Osteoblast (primary cell): Measurements from ENCODE around the gene HYAL3. TPM values are rescaled to one million over a fixed set of nuclear protein-coding genes. Genes with fewer than 3 reads are reported as not detected.

Source experiments
- DNase-seq: peaks from one replicate; pipeline ENCODE4 v3.0.0; 2011; ENCODE audit warnings: low spot score, mixed read lengths; ENCODE audit not compliant: insufficient read length; ENCODE audit errors: missing footprints
- H2AFZ ChIP-seq: 2 replicates; pipeline ENCODE4 v1.6.0; 2011; ENCODE audit warnings: mild to moderate bottlenecking, low read length
- H3K27ac ChIP-seq: 2 replicates; pipeline ENCODE4 v1.5.1; 2011; ENCODE audit warnings: mild to moderate bottlenecking, low read depth, low read length, moderate library complexity
- H3K27me3 ChIP-seq: 2 replicates; pipeline ENCODE4 v1.6.0; 2012; ENCODE audit warnings: mild to moderate bottlenecking, control low read depth, inconsistent platforms, low read length, moderate library complexity; ENCODE audit not compliant: insufficient read depth
- H3K36me3 ChIP-seq: 2 replicates; pipeline ENCODE4 v1.5.1; 2011; ENCODE audit warnings: mild to moderate bottlenecking, low read length, control low read depth, moderate library complexity; ENCODE audit not compliant: insufficient read depth
- H3K4me1 ChIP-seq: 2 replicates; pipeline ENCODE4 v1.5.1; 2011; ENCODE audit warnings: mild to moderate bottlenecking, low read length, control low read depth, moderate library complexity; ENCODE audit not compliant: insufficient read depth
- H3K4me2 ChIP-seq: 2 replicates; pipeline ENCODE4 v1.6.0; 2011; ENCODE audit warnings: mild to moderate bottlenecking, low read length; ENCODE audit not compliant: insufficient read depth
- H3K4me3 ChIP-seq: fragments of 200-600 bp; sonication (generic); 3 replicates; pipeline ENCODE4 v1.5.1; 2012; ENCODE audit warnings: mild to moderate bottlenecking, low read length, inconsistent platforms; ENCODE audit not compliant: insufficient read depth
- H3K79me2 ChIP-seq: 2 replicates; pipeline ENCODE4 v1.6.0; 2012; ENCODE audit warnings: mild to moderate bottlenecking, low read length, control low read depth, inconsistent platforms; ENCODE audit not compliant: insufficient read depth
- H3K9me3 ChIP-seq: 2 replicates; pipeline ENCODE4 v1.5.1; 2011; ENCODE audit warnings: low read depth, low read length, control low read depth
- H4K20me1 ChIP-seq: 2 replicates; pipeline ENCODE4 v1.6.0; 2012; ENCODE audit warnings: mild to moderate bottlenecking, low read length, control low read depth; ENCODE audit not compliant: insufficient read depth
- CTCF ChIP-seq: IDR thresholded peaks from 2 replicates; pipeline ENCODE4 v1.5.1; 2011; ENCODE audit warnings: mild to moderate bottlenecking, low read depth, low read length, moderate library complexity; ENCODE audit errors: extremely low read depth
- total RNA-seq: library from RNA; depleted of rRNA; stranded (reverse); fragments of >200 nt; gene quantifications from 2 replicates; pipeline ENCODE4 v1.2.3, GENCODE V29; 2012

The HYAL3 gene
- total RNA-seq, 1 donor = 1.8 TPM

- H3K79me2 ChIP-seq = no peaks in the 10 kb centered on the region
- H3K4me3 ChIP-seq = peak overlapping the region; percentile 59
- DNase-seq = peak; percentile 97
- H3K27ac ChIP-seq = peak overlapping the region; percentile 10
- no peak for TF ChIP-seq CTCF
- H3K4me1 ChIP-seq = peaks cover 36% of the 10 kb centered on the region
- no peaks in the 10 kb centered on the region for H3K27me3 ChIP-seq
- no peaks in the 10 kb centered on the region for H4K20me1 ChIP-seq
- no peak overlapping the region for H2AFZ ChIP-seq
- no peaks in the 10 kb centered on the region for H3K9me3 ChIP-seq
- peak overlapping the region; percentile 67 for H3K4me2 ChIP-seq
- H3K36me3 ChIP-seq = no peaks in the 10 kb centered on the region
Measured at GRCh38 chr3:50269977-50270413, 29.2 kb downstream of the HYAL3 start.

DNA sequence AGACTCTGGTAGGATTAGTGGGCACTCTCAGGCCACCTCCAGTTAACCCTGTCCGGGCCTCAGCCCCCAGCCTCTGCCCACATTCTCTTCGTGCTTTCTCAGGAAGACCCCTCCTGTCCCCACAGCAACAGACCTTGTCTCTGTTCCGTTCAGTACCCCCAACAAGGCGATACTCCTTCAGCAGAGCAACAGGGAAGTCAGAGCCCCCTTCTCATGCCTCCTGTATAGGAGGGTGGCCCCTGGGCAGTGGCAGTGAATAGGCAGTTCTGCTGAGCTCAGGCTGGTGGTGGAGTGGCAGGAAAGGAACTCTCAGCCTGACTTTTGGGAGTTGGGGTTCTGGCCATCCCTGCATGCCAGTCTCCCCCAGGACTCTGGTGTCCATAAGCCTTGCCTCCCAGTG, 29.7 kb downstream of the HYAL3 start:
- Histone ChIP-seq H3K4me1 (peaks cover 37% of the 10 kb centered on the region), H3K9me3 (no peaks in the 10 kb centered on the region), H2AFZ (no peak overlapping the region), H4K20me1 (no peaks in the 10 kb centered on the region), H3K27ac (peak overlapping the region; percentile 2), H3K27me3 (no peaks in the 10 kb centered on the region), H3K4me3 (peak overlapping the region; percentile 59), H3K4me2 (peak overlapping the region; percentile 67), H3K36me3 (no peaks in the 10 kb centered on the region), H3K79me2 (no peaks in the 10 kb centered on the region)
- no peak for TF ChIP-seq CTCF
- no peak for DNase-seq

- TF ChIP-seq CTCF = no peak
- H3K4me1 ChIP-seq = peaks cover 43% of the 10 kb centered on the region
- H3K4me2 ChIP-seq = peak within 1 kb of the TSS; percentile 67
- H3K79me2 ChIP-seq = no peaks in the 10 kb centered on the region
- peak; percentile 97 for DNase-seq
- H3K27ac ChIP-seq = peak within 1 kb of the TSS; percentile 2
- H2AFZ ChIP-seq = no peak within 1 kb of the TSS
- H3K4me3 ChIP-seq = peak within 1 kb of the TSS; percentile 59
- no peaks in the 10 kb centered on the region for H3K27me3 ChIP-seq
- H4K20me1 ChIP-seq = no peaks in the 10 kb centered on the region
- no peaks in the 10 kb centered on the region for H3K9me3 ChIP-seq
- no peaks in the 10 kb centered on the region for H3K36me3 ChIP-seq
Measured at GRCh38 chr3:50268703-50269451, 30.3 kb downstream of the HYAL3 start, which contains the start of gene SEMA3B. Gene SEMA3B (plus strand): TSS chr3:50269147. CDS start chr3:50269241, 94 bp downstream.

DNA sequence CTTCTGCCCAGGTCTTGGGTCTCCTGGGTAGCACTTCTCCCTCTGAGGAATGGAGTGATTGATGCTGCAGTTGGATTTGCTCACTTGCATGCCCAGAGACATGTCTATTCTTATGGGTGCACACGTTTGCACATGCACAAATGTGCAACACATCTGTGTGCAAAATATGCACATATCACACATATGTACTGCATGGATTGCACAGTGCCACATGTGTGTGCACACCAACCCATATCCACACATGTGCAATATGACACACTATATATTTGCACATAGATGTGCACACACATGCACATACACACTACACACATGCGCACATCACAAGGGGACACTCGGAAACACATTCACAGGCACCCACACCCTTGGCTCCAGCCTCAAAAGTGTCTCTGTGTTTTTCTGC, 30.9 kb downstream of the HYAL3 start:
- Histone ChIP-seq H3K4me2 (peak overlapping the region; percentile 67), H3K4me3 (no peak overlapping the region), H3K9me3 (no peaks in the 10 kb centered on the region), H3K36me3 (no peaks in the 10 kb centered on the region), H3K79me2 (no peaks in the 10 kb centered on the region), H2AFZ (no peak overlapping the region), H4K20me1 (no peaks in the 10 kb centered on the region), H3K27me3 (no peaks in the 10 kb centered on the region), H3K27ac (no peak overlapping the region), H3K4me1 (peaks cover 47% of the 10 kb centered on the region)
- no peak for DNase-seq
- TF ChIP-seq CTCF = no peak
